ENCODE data around the gene ASCL2.

The ASCL2 gene

GRCh38 chr11:2275334-2276279 is 5.2 kb upstream of the ASCL2 start:
- no peak overlapping the region for H3K27ac ChIP-seq
- DNase-seq (ENCODE audit: low read depth, low spot score): no peak

GRCh38 chr11:2273771-2274170 is 3.4 kb upstream of the ASCL2 start:
- H3K27ac ChIP-seq: no peak overlapping the region
- no peak for DNase-seq (ENCODE audit: low read depth, low spot score)

DNA sequence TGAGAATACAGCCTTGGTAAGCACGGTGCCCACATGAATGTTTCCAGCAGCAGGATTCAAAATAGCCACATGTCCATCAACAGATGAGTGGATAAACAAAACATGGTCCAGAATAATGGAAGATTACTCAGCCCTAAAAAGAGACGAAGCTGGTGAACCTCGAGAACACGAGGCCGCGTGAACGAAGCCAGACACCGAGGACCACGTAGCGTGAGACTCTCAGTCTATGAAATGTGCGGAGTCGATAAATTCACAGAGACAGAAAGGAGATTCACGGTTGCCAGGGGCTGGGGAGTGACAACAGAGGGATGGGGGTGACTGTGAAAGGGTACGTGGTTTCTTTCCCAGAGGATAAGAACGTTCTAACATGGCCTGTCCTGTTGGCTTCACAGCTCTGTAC is 2.9 kb upstream of the ASCL2 start:
- H3K27ac ChIP-seq: no peak overlapping the region
- no peak for DNase-seq (ENCODE audit: low read depth, low spot score)

- H3K27ac ChIP-seq: no peak overlapping the region
- no peak for DNase-seq (ENCODE audit: low read depth, low spot score)
Measured at GRCh38 chr11:2272946-2273280, 2.5 kb upstream of the ASCL2 start.

GRCh38 chr11:2272228-2272945 is 2.0 kb upstream of the ASCL2 start:
- H3K27ac ChIP-seq: no peak overlapping the region
- DNase-seq (ENCODE audit: low read depth, low spot score): no peak

DNA sequence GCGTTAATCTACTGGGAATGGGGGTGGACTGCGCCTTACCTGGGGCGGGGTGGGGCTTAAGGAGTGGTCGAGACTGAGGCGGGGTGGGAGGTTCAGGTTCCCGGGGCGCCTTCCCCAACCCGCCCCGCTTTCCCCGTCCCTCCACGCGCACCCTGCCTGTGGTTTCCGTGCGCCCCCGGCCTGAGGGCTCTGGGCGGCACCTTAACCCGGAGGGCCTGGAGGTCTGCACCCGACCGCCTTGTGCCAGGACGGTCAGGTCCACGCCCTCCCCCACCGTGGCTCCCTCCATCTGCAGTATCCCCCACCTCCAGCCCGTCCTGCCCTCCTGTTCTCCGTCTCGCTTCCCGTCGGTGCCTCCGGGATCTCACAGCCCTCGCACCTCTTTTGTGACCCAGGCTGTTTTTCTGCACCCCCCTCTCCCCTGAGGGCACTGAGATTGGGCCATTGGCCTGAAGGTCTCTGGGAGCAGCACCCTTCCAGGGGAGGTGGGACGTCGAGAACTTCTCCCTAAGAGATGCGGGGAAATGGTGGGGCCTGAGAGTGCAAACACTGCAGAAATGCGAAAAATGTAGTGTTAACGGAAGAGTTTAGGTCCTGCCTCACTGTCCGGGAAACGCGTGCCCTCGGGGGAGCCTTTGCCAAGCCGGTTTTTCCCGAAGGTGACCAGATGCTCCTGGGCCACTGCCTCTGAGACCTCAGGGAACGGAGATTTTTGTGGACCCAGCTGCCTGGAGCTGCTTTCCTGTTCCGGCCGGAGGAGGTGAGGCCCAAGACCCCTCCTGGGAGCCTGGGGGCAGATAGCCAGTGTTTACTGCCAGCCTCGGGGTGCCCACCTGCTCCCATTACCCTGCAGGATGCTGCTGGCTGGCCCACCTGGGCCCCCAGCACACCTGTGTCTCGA is 1.2 kb upstream of the ASCL2 start:
- H3K27ac ChIP-seq: no peak overlapping the region
- no peak for DNase-seq (ENCODE audit: low read depth, low spot score)

GRCh38 chr11:2271077-2271326 is 614 bp upstream of the ASCL2 start:
- no peak for DNase-seq (ENCODE audit: low read depth, low spot score)
- H3K27ac ChIP-seq: no peak overlapping the region

DNA sequence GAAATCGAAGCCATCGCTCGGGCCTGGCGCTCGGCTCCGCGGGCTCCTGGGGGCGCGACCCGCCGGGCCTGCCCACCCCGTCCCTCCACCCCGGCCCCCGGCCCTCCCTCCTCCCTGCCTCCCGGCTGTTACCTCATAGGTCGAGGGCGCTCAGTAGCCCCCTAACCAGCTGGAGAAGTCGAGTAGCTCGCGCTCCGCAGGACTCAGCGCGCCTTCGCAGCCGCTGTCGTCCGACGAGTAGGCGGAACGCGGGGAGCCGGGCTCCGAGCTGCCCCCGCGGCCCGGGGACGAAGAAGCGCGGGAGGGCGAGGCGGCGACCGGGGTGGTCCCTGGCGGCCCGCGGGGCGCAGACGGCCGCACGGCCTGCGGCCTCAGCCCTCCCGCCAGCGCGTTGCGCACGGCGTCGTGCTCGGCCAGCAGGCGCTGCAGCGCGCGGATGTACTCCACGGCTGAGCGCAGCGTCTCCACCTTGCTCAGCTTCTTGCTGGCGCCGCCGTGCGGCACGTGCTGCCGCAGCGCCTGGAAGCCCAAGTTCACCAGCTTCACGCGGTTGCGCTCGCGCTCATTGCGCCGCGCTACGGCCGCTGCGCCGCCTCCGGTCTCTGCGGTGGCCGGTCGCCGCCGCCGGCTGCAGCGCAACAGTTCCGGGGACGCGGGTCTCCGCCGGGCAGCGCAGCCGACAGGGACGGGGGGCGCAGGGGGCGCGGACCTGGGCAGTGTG is 627 bp downstream of the ASCL2 start:
- DNase-seq (ENCODE audit: low read depth, low spot score): peak; percentile 59
- peak overlapping the region; percentile 37 for H3K27ac ChIP-seq

- peak overlapping the region; percentile 37 for H3K27ac ChIP-seq
- peak; percentile 14 for DNase-seq (ENCODE audit: low read depth, low spot score)
Measured at GRCh38 chr11:2268729-2269600, 1.4 kb downstream of the ASCL2 start.

DNA sequence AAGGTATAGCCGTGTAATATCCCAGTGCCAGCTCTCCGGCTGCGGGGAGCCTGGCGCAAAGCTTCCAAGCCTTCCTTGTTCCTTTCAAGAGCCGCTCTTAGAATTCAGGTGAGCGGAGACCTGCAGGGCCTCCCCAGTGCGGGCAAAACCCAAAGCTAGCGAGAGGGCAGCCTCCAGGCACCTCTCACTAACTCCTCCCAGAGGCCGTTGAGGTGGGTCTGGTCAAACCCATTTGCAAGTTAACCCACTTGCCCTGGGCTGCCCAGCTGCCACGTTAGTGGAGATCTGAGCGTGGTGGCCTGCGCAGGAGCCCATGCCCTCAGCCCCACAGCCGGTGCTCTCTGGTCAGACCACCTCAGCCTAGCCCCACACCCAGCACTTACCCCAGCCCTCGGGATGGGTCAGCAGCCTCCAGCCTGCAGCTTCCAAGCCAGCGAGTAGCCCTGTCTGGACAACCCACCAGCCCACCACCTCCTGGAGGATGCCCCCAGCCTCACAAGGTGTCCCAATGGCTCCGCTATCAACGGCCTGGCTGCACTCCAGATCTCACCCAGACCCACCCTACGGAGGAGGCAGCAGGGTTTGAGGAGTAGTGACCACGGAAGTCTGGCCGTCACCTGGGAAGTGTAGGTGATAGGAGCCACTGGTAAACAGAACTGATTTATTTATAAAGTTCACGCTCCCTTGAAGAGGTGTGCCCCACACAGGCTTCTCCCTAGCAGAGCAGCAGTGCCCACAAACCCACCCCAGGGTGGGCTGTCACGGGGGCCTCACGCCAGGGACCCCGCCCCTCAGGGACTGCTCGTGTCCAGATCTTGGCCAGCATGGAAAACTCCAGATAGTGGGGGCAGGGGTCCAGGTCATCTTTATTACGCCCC is 2.3 kb downstream of the ASCL2 start:
- H3K27ac ChIP-seq: no peak overlapping the region
- DNase-seq (ENCODE audit: low read depth, low spot score): no peak

DNA sequence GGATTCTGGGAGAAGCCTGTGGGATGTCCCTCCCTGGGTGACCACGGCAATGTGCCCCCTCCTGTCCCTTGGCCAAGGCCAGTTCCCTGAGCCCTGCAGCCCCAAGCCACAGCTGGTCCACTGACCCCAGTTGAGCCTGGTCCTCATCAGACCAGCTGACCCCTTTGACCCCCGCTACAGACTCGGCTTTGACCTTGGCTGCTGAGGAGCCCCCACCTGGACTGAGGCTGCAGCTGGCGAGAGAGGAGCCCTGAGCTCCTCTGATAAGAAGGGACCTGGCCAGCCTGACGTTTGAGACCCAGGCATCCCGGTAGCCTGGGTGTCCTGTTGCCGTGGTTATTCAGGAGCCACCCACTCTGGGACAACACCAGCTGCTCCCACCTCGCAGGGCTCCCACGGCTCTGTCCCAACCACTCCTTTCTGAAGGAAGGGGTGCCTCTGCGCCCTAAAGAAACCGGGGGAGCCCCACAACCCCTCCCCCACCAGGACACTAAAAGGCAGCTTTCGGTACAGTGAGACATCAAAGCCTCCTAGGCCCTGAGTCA is 3.0 kb downstream of the ASCL2 start:
- DNase-seq (ENCODE audit: low read depth, low spot score): no peak

DNA sequence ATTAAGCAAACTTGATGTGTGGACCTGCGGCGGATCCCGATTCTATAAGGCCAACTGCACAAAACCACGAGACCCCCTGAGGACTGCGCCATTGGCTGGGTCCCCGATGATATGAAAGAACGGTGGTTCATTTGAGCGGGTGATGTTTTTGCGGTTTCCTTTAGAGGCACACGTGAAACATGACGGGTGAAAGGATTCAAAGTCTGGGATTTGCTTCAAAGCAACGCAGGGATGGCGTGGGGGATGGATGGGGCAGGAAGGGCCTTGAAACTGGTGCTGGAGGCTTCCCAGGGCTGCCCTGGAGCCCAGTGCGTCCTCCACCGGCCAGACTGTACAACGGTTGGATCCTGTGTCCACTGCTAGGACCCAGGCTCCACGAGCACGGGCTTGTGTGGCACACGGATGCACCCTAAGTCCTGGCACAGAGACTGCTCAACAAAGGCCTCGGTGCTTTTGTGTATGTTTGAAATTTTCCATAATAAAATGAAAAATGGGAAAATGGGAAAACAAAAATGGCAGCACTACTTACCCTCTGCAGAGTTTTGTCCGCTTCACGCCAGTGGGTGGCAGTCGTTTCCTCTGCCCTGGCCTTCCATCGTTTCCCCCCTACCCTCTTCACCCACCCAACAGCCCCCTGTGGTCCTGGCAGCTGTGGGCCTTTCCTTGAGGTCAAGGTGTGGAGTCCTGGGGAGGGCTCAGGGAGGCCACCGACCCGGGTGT is 3.6 kb downstream of the ASCL2 start:
- DNase-seq (ENCODE audit: low read depth, low spot score): no peak
- no peak overlapping the region for H3K27ac ChIP-seq

More for the DNA sequence above, 3.0 kb downstream of the ASCL2 start:
- H3K27ac ChIP-seq: no peak overlapping the region

- no peak for DNase-seq (ENCODE audit: low read depth, low spot score)
- H3K27ac ChIP-seq: no peak overlapping the region
Measured at GRCh38 chr11:2265854-2266585, 4.4 kb downstream of the ASCL2 start.

DNA sequence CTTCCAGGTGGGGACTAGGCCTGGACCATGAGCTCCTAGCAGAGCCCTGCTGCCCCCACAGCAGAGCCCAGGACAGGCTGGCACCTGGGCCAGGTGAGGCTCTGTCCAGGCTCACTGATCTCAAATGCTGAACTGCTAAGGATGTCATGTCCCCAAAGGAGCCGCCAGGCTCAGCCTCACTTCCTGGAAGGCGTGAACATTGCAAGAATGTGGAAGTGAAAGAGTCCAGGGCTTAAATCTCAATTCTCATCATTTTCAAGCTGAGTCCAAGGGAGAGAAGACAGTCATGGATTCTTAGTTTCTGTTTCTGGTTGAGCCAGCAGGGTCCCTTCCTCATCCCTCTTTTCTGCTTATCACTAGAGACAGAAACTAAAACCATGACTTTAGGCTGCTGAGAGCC is 5.0 kb downstream of the ASCL2 start:
- H3K27ac ChIP-seq: no peak overlapping the region
- DNase-seq (ENCODE audit: low read depth, low spot score): no peak

- H3K27ac ChIP-seq: no peak overlapping the region
Measured at GRCh38 chr11:2264366-2265053, 5.9 kb downstream of the ASCL2 start.

GRCh38 chr11:2263724-2264360 is 6.5 kb downstream of the ASCL2 start:
- no peak for DNase-seq (ENCODE audit: low read depth, low spot score)

More at GRCh38 chr11:2264366-2265053, 5.9 kb downstream of the ASCL2 start:
- DNase-seq (ENCODE audit: low read depth, low spot score): no peak

More at GRCh38 chr11:2263724-2264360, 6.5 kb downstream of the ASCL2 start:
- H3K27ac ChIP-seq: no peak overlapping the region

Data from epithelial cell of prostate (primary cell).